GM21737 (cell line): ENCODE results near the gene ZNF471.
A peak's percentile ranks its signal among the peaks of the same experiment; 100 is the strongest.

ENCODE experiments used
- ATAC-seq: cut with Tn5 transposase; IDR thresholded peaks from one replicate; pipeline ENCODE4 v1.9.1; 2021; ENCODE audit warnings: mild to moderate bottlenecking, moderate library complexity; ENCODE audit not compliant: unreplicated experiment

ZNF471 gene

GRCh38 chr19:56507446-56508289 is at the start of gene ZNF471:
Gene ZNF471 (plus strand): TSS chr19:56507855. CDS start chr19:56511572, 3,717 bp downstream.
- no peak for ATAC-seq

- ATAC-seq: no peak
These were observed 33.3 kb upstream of the ZNF471 start for GRCh38 chr19:56474308-56474707.

DNA sequence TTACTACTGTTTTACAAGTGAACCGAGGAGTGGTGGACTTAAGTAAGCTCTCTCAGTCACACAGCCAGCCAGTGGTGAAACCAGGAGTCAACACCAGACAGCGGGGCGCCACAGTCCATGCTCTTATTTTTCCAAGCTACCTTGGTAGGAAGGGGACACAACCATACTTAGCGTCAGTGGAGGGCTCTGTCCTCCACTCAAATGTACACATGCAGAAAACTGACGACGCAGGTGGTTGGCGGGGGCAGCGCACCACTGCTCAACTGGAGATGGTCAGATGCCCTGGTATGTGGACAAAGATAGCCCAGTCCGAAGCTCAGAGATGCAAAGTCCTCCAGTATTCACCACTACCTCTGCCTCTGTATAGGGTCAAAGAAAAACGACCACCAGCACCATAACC is 31.6 kb upstream of the ZNF471 start:
- no peak for ATAC-seq

DNA sequence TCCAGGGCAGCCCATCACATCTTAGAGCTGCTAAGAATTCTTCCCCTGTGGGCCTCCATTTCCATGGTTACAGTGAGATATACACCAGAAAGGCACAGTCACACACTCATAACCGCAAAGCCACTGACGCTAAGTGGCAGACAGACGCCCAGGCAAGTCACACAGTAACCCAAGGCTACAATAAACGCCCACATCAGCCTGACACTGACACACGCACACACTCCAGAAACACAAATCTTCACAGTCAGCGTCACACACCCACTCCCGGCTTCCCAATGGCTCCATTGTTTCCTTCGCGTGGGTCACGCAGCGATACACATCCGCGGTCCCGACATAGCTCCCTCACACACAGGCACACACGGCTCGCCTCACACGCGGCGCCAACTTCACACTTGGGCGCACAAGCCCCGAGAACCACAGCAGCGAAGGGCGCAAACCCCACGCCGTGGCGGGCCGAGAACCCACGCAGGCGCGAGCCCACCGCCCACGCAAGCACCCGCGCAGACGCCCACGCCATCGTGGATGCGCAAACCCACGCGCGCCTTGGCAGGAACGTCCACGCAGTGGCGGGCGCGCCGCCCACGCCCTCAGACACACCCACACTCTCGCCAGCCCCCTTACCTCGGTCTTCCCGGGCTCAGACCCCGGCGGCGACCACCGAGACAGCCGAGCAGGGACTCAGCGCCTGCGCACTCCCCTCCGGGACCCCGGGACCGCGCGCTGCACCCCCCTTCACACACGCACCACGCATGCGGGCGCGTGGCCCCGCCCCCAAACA is 30.8 kb upstream of the ZNF471 start, which contains the start of gene ZNF667:
Gene ZNF667 (minus strand): TSS at position 695 of the 778 bp plus-strand sequence. CDS start 14,975 bp downstream, outside the sequence.
- ATAC-seq: no peak

DNA sequence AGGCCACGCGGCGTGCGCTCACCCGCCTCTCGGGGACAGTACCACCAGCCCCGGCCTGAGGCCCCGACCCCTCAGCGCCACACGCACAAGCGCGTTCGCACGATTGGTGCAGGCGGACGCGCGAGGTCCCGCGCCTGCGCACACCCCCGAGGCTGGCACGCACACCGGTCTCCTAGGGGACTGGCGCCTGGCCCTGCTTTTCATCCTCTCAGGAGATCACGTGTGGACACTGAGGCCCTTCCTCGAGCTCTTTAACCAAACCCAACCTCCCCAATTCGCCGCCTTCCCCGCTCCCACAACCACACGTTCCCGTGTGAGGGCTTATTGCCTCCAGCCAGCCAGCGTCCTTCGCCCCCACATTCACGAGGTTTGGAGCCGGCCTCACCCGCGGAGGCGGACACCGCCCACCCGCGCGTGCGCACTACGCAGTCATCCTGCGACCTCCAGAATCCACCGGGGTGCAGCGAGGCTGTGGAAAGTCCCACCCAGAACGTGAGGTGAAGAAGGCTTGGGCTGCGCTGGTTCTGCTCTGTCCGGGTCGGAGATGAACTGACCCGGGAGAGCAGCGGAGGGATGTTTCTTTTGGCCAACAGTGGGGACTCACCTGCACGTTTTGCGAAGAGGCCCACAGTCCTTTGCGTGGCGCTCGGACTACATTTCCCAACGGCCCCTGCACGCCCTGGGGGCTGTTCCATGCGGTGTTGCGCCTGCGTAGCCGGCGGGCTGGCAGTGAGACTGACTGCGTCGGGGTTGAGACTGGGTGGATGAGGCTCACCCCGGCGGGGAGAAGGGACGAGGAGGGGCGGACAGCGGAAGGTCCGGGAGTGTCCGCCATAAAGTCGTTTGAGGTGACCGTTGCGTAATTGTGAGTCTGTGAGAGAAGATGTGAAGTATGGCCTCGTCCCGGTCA is 30.0 kb upstream of the ZNF471 start:
- ATAC-seq: no peak

- ATAC-seq: no peak
These were observed 16.3 kb upstream of the ZNF471 start for GRCh38 chr19:56491399-56491798.

DNA sequence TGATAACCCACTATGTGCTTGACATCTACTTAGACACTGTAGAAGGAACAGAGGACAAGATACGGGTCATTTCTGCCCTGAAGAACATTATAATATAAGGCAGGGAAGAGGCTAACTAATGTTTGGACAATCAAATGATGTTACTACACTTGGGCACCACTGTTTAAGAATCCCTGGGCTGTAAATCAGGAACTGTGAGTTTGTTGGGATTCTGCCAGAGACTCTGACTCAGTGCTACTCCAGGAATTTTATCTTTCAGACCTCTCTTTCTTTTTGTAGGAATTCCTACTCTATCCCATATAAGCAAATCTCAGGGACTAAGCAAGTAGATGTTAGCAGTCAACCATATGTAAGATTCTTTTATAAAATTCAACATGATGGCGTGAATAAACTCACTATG is 3.1 kb upstream of the ZNF471 start:
- no peak for ATAC-seq

DNA sequence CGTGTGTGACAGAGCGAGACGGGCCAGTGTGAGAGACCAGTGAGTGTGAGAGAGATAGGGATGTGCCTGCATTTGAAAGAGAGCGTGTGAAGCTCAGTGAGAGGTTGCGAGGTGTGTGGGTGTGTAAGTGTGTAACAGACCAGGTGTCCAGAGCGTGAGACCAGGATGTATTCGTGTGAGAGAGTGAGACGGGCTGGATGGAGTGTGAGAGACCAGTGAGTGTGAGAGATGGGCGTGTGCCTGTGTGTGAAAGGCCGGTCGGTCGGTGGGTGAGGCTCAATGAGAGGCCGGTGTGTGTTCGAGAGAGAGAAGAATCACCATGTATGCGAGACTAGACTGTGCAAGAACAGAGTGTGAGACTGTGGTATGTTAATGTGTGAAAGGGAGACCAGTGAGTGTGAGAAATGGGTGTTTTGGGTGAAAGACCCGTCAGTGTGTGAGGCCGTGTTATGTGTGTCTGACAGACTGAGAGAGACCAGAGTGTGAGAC is 679 bp downstream of the ZNF471 start:
- ATAC-seq: no peak

DNA sequence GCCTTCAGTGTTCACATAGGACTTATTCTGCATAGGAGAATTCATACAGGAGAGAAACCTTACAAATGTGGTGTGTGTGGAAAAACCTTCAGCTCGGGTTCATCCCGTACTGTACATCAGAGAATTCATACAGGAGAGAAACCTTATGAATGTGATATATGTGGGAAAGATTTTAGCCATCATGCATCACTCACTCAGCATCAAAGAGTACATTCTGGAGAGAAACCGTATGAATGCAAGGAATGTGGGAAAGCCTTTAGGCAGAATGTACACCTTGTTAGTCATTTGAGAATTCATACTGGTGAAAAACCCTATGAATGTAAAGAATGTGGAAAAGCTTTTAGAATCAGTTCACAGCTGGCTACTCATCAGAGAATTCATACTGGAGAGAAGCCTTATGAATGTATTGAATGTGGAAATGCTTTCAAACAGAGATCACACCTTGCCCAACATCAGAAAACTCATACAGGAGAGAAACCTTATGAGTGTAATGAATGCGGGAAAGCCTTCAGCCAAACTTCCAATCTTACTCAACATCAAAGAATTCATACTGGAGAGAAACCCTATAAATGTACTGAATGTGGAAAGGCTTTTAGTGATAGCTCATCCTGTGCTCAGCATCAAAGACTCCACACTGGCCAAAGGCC is 17.7 kb downstream of the ZNF471 start:
- no peak for ATAC-seq

DNA sequence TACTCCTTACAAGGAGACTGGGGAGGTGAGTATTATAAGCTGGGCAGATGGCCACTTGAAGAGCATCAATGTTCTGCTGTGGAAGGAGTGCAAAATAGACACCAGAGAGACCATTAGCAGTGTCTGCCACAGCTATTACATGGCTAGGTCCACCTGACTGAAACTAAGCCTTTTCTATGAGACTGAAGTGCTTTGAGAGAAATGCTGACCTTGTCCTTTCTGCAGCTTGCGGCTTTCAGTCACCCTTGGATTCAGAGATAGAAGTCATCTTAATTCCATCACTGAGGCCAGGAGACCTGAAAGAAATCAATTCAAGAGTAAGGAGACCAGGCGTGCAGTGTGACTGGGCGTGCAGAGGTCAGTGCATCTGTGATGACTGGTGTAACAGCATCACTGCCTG is 29.8 kb downstream of the ZNF471 start:
- no peak for ATAC-seq

GRCh38 chr19:56538254-56538760 is 30.7 kb downstream of the ZNF471 start:
- ATAC-seq: peak; percentile 85

DNA sequence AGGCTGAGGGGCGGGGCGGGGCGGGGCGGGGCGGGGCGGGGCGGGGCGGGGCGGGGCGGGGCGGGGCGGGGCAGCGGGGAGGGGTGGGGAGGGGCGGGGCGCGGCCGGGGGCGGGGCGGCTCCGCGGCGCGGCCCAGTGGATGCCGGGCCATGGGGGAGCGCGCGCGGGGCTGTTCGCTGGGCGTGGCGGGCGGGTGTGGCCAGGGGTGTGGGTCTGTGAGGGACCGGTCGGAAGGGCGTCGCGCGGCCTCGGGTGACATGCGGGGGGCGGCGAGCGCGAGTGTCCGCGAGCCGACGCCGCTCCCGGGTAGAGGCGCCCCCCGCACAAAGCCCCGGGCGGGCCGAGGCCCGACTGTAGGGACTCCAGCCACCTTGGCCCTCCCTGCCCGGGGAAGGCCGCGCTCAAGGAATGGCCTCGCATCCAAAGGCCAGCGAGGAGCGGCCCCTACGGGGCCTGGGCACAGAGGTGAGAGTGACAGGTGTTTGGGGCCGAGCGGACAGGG is 31.2 kb downstream of the ZNF471 start, which contains the start of gene ZFP28:
Gene ZFP28 (plus strand): TSS at position 188 of the 503 bp plus-strand sequence. CDS start 71 bp downstream, at position 259.
- peak; percentile 54 for ATAC-seq

GRCh38 chr19:56543776-56544175 is 36.1 kb downstream of the ZNF471 start:
- ATAC-seq: no peak

DNA sequence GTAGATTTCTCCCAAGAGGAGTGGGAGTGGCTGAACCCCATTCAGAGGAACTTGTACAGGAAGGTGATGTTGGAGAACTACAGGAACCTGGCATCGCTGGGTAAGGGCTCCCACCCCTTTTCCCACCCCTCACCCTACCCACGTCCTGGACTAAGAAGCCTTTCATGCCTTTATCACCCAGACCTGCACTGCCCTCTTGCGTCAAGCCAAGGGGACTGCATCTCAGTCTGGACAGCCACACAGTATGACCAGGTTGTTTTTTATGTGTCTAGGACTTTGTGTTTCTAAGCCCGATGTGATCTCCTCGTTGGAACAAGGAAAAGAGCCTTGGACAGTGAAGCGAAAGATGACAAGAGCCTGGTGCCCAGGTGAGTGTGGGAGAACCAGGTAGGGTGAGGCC is 39.9 kb downstream of the ZNF471 start:
- no peak for ATAC-seq

DNA sequence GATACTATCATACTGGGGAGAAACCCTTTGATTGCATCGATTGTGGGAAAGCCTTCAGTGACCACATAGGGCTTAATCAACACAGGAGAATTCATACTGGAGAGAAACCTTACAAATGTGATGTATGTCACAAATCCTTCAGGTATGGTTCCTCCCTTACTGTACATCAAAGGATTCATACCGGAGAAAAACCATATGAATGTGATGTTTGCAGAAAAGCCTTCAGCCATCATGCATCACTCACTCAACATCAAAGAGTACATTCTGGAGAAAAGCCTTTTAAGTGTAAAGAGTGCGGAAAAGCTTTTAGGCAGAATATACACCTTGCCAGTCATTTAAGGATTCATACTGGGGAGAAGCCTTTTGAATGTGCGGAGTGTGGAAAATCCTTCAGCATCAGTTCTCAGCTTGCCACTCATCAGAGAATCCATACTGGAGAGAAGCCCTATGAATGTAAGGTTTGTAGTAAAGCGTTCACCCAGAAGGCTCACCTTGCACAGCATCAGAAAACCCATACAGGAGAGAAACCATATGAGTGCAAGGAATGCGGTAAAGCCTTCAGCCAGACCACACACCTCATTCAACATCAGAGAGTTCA is 46.7 kb downstream of the ZNF471 start:
- ATAC-seq: no peak

DNA sequence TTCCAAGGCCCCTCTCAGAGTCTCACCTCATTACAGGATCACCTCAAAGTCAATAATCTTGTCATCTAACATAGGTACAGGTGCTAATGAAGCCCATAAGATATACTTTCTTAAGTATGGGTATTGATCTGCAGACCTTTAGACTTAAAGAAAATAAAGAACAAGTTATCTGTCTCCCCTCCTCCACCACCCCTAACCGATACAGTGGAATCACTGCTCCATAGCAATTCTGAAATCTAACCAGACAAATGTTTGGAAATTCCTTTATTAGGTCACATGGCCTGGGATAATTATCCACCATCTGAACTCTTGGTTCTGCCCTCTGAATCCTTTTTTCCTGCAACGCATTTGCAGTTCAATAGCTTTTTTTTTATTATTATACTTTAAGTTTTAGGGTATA is 55.1 kb downstream of the ZNF471 start:
- no peak for ATAC-seq

- peak; percentile 29 for ATAC-seq
These were observed 59.2 kb downstream of the ZNF471 start for GRCh38 chr19:56566904-56567273.

DNA sequence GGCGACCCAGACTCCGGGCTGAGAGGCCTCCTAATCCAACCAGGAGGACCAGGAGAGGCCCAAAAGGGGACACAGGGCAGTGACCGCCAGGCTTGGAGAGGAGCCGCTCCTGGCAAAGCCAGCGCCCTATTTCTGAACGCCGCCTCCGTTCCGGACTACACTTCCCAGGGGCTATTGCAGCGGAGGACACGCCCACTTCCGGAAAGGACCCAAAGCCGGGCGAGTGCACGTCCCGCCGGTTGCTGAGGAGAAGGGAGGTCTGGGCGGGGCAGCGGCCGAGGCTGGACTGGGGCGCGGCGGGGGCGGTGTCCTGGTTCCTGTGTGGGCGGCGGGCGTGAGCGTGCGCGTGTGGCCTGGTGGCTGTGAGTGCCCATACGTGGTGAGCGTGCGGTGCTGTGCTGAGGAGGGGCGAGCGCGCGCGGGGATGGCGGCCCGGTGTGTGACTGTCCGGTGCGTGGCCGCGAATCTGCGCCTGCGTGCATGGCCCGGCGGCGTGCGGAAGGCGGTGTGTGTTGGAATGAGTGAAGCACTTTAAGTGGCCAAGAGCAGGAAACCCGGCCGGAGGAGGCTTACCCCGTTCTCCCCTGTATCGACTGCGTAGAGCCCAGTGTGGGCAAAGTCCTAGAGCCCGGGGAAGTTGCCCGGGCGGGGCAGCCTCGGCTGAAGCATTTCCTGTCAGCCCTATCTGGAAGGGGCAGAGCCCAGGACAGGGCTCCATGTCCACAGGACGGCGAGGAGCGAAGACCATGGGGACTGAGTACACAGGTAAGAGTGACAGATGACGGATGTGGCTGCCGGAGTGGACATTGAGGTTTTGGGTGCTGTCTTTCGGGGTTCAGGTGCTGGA is 59.8 kb downstream of the ZNF471 start, which contains the start of gene ZNF470:
Gene ZNF470 (plus strand): TSS at position 195 of the 847 bp plus-strand sequence. CDS start 2,844 bp downstream, outside the sequence.
- peak; percentile 97 for ATAC-seq
